Smooth muscle cell of the brain vasculature (primary cell): ENCODE results near the gene CSTF3.

Source experiments
- DNase-seq: peaks from one replicate; pipeline ENCODE4 v3.0.0-alpha.2; 2012; ENCODE audit warnings: low read depth, low spot score

CSTF3 gene

DNA sequence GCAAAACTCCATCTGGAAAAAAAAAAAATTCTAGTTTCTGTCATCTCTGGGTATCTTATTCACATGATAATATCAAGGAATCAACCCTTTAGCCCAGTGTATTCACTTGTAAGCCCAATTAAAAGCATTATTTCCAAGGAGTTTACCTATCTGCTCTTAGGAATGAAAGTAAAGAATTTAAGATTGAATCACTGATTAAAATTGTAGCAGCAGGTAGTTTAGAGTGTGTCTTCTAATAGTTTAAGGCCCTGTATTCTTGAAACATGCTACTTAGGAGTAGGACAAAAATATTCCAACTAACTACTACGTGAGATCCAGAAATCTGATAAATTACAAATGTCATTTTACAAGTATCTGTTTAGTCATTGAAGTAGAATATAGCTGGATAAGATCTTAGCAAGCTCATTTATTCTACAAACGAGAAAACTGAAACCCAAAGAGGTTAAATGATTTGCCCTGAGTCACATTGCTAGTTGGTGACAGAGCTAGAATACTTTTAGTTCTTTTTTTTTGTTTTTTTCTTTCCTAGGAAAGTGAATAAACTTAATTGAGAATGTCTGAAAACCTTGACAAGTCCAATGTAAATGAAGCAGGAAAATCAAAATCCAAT is 118.0 kb downstream of the CSTF3 start:
- DNase-seq, result no peak

DNA sequence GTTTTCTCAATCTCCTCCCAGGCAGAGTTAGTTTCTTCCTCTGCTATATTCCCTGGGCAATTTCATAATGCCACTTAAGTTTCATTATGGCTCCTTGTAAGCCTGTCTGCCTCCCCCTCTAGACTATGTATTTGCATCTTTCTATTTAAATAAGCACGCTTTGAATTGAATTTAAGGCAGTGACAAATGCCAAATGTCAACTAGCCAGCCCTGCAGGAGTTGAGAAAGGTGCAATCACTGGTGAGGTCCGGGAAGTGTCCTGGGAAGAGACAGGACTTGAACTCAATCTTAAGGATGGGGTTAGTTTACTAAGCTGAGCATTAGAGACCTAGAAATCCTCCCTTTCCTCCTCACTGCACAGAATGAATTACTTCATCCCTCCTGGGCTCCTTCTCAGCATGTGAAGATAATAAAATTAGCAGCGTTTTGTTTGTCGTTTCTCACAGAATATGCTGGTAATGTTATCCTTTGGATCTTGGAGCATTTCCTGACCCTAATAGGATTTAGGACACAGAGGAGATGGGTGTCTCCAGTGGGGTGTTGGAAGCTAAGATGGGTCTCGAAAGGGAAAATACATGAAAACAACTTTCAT is 120.3 kb downstream of the CSTF3 start:
- no peak for DNase-seq

DNA sequence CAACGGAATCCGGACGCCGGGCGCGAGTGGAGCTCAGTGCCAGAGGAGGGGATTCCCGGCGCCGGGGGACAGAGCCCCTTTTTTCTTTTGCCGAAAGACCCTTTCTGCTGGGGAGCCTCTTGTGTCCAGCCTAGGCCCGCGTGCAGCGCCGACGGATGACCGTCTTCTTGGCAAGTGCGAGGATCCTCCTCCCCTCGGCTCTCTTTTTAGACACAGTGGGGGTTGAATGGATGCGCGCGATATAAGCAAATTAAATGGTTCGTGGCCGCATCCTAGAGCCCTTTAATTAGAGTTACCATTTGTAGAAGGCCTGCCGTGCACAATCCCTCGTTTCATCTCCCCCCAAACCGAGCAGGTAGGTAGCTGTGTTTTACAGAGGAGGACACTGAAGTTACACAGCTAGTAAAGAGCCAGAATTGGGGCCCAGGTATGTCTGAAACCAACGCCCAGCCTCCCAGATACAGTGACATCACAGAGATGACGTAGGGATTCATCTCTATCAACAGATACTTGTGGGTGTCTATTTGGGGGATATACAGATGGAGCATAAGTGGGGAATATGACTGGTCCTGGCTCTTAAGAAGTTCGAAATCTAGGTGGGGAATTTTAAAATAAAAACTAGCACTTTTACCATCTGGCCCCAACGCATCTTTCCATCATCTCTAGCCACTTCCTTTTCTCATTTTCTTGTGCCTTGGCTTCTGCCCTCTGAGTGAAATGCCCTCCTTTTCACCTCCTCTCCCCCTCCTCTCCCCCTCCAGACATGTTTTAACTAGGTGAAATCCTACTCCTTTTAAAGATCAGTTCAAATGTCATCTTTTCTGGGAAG is 121.0 kb downstream of the CSTF3 start:
- no peak for DNase-seq

DNA sequence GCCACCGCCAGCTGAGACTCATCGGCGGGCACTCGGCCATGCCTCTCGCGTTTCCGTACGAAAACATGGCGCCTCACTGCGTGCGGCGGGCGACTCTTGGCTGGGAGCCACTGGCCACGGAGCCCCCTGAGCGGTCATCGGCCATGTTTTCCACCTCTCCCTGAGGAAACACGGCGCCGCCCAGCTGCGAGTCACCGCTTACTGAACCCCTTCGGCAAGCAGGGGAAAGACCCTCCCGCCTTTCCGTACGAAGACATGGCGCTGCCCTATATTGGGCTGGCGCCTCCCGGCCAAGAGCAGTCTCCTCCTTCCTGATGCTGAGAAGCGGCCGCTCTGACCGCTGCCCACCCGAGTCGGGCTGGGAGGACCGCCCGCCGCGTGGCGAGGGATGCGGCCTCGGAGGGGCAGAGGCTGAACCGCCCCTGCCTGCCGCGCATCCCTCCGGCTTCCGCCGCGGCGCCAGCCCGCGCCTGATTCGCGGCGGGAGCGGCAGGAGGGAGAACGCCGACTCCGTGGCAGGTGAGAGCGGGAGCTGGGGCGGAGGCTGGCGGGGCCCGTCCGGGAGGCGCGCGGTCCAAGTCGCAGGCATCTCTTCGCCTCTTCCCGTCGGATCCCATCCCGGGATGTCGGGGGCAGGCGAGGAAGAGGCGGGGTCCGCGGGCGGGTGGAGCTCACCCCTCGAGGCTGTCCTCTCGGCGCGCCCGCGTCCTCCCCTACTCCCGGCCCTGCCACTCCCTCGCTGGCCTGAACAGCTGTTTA is 121.8 kb downstream of the CSTF3 start, which contains the start of gene TCP11L1:
Gene TCP11L1, plus strand, starts transcription at position 299 of the 759 bp plus-strand sequence. CDS start 4,202 bp downstream, outside the sequence.
- DNase-seq, result peak; percentile 86

DNA sequence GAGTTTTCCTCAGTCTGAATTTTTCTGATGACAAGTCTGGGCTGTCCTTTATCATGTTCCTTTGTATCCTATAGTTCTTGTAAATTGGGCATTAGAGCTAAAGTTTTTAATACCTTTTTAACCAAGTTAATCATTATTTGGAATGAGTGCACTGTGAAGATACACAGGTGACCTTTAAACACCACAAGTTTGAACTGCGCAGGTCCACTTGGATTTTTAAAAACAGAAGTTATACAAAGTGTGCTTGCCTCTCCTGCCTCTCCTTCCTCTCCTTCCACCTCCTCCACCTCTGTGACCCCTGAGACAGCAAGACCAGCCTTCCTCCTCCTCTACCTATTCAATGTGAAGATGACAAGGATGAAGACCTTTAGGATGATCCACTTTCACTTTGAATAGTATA is 126.3 kb downstream of the CSTF3 start:
- DNase-seq, result no peak
